ENCODE measurements around the gene PTPRZ1.

PTPRZ1 gene

DNA sequence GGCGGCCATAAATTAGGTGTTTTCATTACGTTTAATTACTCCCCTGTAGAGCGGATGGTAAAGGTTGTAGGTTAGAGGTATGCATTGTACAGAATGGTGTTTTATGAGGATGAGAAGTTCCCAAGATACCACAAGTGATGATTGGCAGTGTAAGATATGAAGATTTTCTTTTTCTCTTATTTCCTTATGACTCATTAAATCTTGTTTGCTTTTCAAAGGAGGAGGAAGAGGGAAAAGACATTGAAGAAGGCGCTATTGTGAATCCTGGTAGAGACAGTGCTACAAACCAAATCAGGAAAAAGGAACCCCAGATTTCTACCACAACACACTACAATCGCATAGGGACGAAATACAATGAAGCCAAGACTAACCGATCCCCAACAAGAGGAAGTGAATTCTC, 137.2 kb downstream of the PTPRZ1 start:
- Histone ChIP-seq H3K4me3 (no peak overlapping the region), H3K27me3 (ENCODE audit: low read depth) (peaks cover 31% of the 10 kb centered on the region), H3K9me3 (no peaks in the 10 kb centered on the region), H3K36me3 (replicated peaks) (no peaks in the 10 kb centered on the region), H3K4me1 (no peaks in the 10 kb centered on the region)
- in situ Hi-C loops (cut with MboI; ENCODE audit: low sequenced_read_pairs) = no loop called here
- no peak for DNase-seq (ENCODE audit: low spot score in 2 of 2)

DNA sequence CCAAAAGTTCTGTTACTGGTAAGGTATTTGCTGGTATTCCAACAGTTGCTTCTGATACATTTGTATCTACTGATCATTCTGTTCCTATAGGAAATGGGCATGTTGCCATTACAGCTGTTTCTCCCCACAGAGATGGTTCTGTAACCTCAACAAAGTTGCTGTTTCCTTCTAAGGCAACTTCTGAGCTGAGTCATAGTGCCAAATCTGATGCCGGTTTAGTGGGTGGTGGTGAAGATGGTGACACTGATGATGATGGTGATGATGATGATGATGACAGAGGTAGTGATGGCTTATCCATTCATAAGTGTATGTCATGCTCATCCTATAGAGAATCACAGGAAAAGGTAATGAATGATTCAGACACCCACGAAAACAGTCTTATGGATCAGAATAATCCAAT, 140.1 kb downstream of the PTPRZ1 start:
- H3K4me1 ChIP-seq = no peaks in the 10 kb centered on the region
- H3K9me3 ChIP-seq = no peaks in the 10 kb centered on the region
- DNase-seq (ENCODE audit: low spot score in 2 of 2) = no peak
- peaks cover 25% of the 10 kb centered on the region for H3K27me3 ChIP-seq (ENCODE audit: low read depth)
- H3K36me3 ChIP-seq (replicated peaks) = no peaks in the 10 kb centered on the region
- in situ Hi-C loops (cut with MboI; ENCODE audit: low sequenced_read_pairs) = no loop called here
- H3K4me3 ChIP-seq = no peak overlapping the region

DNA sequence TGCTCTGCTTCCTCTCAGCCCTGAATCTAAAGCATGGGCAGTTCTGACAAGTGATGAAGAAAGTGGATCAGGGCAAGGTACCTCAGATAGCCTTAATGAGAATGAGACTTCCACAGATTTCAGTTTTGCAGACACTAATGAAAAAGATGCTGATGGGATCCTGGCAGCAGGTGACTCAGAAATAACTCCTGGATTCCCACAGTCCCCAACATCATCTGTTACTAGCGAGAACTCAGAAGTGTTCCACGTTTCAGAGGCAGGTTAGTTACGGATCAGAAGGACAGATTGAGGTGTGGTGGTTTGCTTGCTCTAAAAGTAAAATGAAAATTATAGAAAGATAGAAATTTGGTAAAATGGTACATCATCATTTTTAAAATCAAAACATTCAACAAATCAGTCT, 140.7 kb downstream of the PTPRZ1 start:
- no peak for DNase-seq (ENCODE audit: low spot score in 2 of 2)
- Histone ChIP-seq H3K36me3 (replicated peaks) (no peaks in the 10 kb centered on the region), H3K4me1 (no peaks in the 10 kb centered on the region), H3K4me3 (no peak overlapping the region), H3K27me3 (ENCODE audit: low read depth) (peaks cover 26% of the 10 kb centered on the region), H3K9me3 (no peaks in the 10 kb centered on the region)
- in situ Hi-C loops (cut with MboI; ENCODE audit: low sequenced_read_pairs) = no loop called here

GRCh38 chr7:122014697-122015096, 141.7 kb downstream of the PTPRZ1 start:
- Histone ChIP-seq H3K4me1 (no peaks in the 10 kb centered on the region), H3K27me3 (ENCODE audit: low read depth) (peaks cover 27% of the 10 kb centered on the region), H3K9me3 (no peaks in the 10 kb centered on the region), H3K36me3 (replicated peaks) (no peaks in the 10 kb centered on the region), H3K4me3 (no peak overlapping the region)
- peak in 1 of 2 experiments; percentile 7 for DNase-seq (ENCODE audit: low spot score in 2 of 2)
- in situ Hi-C loops (cut with MboI; ENCODE audit: low sequenced_read_pairs) = no loop called here

GRCh38 chr7:122018032-122018431, 145.1 kb downstream of the PTPRZ1 start:
- no peak for DNase-seq (ENCODE audit: low spot score in 2 of 2)
- Histone ChIP-seq H3K36me3 (replicated peaks) (no peaks in the 10 kb centered on the region), H3K4me3 (no peak overlapping the region), H3K9me3 (no peaks in the 10 kb centered on the region), H3K4me1 (no peaks in the 10 kb centered on the region), H3K27me3 (ENCODE audit: low read depth) (peaks cover 14% of the 10 kb centered on the region)
- in situ Hi-C loops (cut with MboI; ENCODE audit: low sequenced_read_pairs) = no loop called here

DNA sequence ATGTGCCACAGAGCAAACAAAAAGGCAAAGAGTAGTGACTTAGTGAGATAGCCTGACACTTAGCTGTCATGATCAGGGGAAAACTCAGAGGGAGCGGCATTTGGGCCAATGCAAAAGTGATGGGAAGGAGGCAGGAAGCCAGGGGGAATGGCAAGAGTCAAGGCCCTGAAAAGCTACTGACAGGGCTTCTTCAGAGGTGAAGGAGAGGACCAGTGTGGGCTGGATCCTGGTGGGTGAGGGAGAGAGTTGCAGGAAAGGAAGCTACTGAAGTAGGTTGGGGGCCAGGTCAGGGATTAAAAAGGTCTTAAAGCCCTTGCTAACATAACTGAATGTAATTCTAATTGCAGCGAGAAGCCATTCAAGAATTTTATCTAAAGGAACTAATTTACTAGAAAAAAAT, 154.1 kb downstream of the PTPRZ1 start:
- Histone ChIP-seq H3K4me1 (no peaks in the 10 kb centered on the region), H3K4me3 (no peak overlapping the region), H3K27me3 (ENCODE audit: low read depth) (peaks cover 6% of the 10 kb centered on the region; the same call in 1 of the 2 replicates), H3K9me3 (no peaks in the 10 kb centered on the region), H3K36me3 (replicated peaks) (no peaks in the 10 kb centered on the region)
- in situ Hi-C loops (cut with MboI; ENCODE audit: low sequenced_read_pairs) = no loop called here
- no peak for DNase-seq (ENCODE audit: low spot score in 2 of 2)

DNA sequence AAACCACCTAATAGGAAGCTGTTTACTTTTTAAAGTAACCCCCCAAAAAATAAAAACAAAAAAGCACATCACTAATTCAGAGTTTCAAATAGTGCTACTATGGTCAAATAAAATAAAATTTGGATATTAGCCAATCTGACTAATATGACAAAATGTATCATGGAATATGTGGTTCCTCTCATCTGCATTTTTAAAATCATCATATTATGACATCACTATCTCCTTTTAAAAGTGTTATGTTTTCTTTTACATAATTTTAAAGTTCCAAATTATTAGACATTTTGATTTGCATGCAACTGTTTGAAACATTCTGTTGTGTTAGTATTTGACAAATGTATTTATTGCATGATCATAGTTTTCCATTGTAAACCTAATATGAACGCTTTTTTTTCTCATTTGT, 160.7 kb downstream of the PTPRZ1 start:
- Histone ChIP-seq H3K27me3 (ENCODE audit: low read depth) (peaks cover 5% of the 10 kb centered on the region), H3K36me3 (replicated peaks) (no peaks in the 10 kb centered on the region), H3K4me1 (no peaks in the 10 kb centered on the region), H3K4me3 (no peak overlapping the region), H3K9me3 (no peaks in the 10 kb centered on the region)
- DNase-seq (ENCODE audit: low spot score in 2 of 2) = no peak
- in situ Hi-C loops (cut with MboI; ENCODE audit: low sequenced_read_pairs) = no loop called here

GRCh38 chr7:122035876-122036275, 162.9 kb downstream of the PTPRZ1 start:
- Histone ChIP-seq H3K27me3 (ENCODE audit: low read depth) (peaks cover 5% of the 10 kb centered on the region), H3K36me3 (replicated peaks) (no peaks in the 10 kb centered on the region), H3K4me3 (no peak overlapping the region), H3K4me1 (no peaks in the 10 kb centered on the region), H3K9me3 (no peaks in the 10 kb centered on the region)
- DNase-seq (ENCODE audit: low spot score in 2 of 2) = no peak
- in situ Hi-C loops (cut with MboI; ENCODE audit: low sequenced_read_pairs) = no loop called here

- Histone ChIP-seq H3K36me3 (replicated peaks) (no peaks in the 10 kb centered on the region), H3K27me3 (ENCODE audit: low read depth) (peaks cover 3% of the 10 kb centered on the region; the same call in 1 of the 2 replicates), H3K9me3 (no peaks in the 10 kb centered on the region), H3K4me1 (no peaks in the 10 kb centered on the region), H3K4me3 (no peak overlapping the region)
- in situ Hi-C loops (cut with MboI; ENCODE audit: low sequenced_read_pairs) = no loop called here
- DNase-seq (ENCODE audit: low spot score in 2 of 2) = no peak
These were observed 165.2 kb downstream of the PTPRZ1 start for GRCh38 chr7:122038134-122038533.

- H3K27me3 ChIP-seq (ENCODE audit: low read depth) = peaks cover 3% of the 10 kb centered on the region; the same call in 1 of the 2 replicates
- in situ Hi-C loops (cut with MboI; ENCODE audit: low sequenced_read_pairs) = no loop called here
- DNase-seq (ENCODE audit: low spot score in 2 of 2) = no peak
- H3K9me3 ChIP-seq = no peaks in the 10 kb centered on the region
- no peak overlapping the region for H3K4me3 ChIP-seq
- H3K4me1 ChIP-seq = no peaks in the 10 kb centered on the region
- H3K36me3 ChIP-seq (replicated peaks) = no peaks in the 10 kb centered on the region
These were observed 165.9 kb downstream of the PTPRZ1 start for GRCh38 chr7:122038904-122039303.

DNA sequence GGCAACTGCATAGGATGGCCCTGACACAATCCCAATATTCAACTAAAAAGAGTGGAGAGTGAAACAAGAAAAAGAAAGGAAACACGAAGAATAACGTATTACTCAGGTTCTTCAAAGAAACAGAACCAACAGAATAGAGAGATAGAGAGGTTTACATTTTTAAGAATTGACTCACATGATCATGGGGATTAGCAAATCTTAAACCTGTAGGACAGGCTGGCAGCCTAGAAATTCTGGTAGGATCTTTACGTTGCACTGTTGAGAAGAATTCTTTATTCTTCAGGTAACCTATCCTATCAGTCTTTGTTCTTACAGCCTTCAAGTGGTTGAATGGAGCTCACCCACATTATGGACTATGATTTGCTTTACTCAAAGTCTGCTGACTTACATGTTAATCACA, 167.2 kb downstream of the PTPRZ1 start:
- Histone ChIP-seq H3K4me1 (no peaks in the 10 kb centered on the region), H3K36me3 (replicated peaks) (no peaks in the 10 kb centered on the region), H3K27me3 (ENCODE audit: low read depth) (peaks cover 3% of the 10 kb centered on the region; the same call in 1 of the 2 replicates), H3K4me3 (no peak overlapping the region), H3K9me3 (no peaks in the 10 kb centered on the region)
- in situ Hi-C loops (cut with MboI; ENCODE audit: low sequenced_read_pairs) = no loop called here
- DNase-seq (ENCODE audit: low spot score in 2 of 2) = no peak

DNA sequence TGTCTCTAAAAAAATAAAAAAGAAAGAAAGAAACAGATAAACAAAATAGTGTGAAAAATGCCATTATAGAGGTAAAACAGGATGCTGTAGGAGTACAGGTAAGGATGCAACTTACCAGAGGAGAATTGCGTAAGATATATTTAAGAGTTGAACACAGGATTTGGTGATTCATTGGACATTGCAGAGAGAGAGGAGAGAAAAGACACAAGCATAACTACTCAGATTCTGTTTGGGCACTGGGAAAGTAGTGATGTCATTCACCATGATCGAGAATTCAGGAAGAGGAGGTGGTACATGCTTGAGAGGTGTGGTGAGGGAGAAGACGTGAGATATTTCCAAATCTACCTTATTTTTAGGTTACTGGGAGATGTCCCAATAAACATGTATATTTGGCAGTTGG, 173.4 kb downstream of the PTPRZ1 start:
- in situ Hi-C loops (cut with MboI; ENCODE audit: low sequenced_read_pairs) = no loop called here
- H3K36me3 ChIP-seq (replicated peaks) = no peaks in the 10 kb centered on the region
- no peak for DNase-seq (ENCODE audit: low spot score in 2 of 2)

GRCh38 chr7:122054393-122054792, 181.4 kb downstream of the PTPRZ1 start:
- H3K27me3 ChIP-seq (ENCODE audit: low read depth) = no peaks in the 10 kb centered on the region
- no peaks in the 10 kb centered on the region for H3K9me3 ChIP-seq
- no peak overlapping the region for H3K4me3 ChIP-seq
- no peak for DNase-seq (ENCODE audit: low spot score in 2 of 2)
- in situ Hi-C loops (cut with MboI; ENCODE audit: low sequenced_read_pairs) = no loop called here
- peaks cover 5% of the 10 kb centered on the region; the same call in 1 of the 2 replicates for H3K4me1 ChIP-seq
- H3K36me3 ChIP-seq (replicated peaks) = no peaks in the 10 kb centered on the region

More for the DNA sequence above, 173.4 kb downstream of the PTPRZ1 start:
- no peaks in the 10 kb centered on the region for H3K27me3 ChIP-seq (ENCODE audit: low read depth)
- H3K4me1 ChIP-seq = no peaks in the 10 kb centered on the region
- H3K9me3 ChIP-seq = no peaks in the 10 kb centered on the region
- no peak overlapping the region for H3K4me3 ChIP-seq

GRCh38 chr7:122055073-122055472, 182.1 kb downstream of the PTPRZ1 start:
- DNase-seq (ENCODE audit: low spot score in 2 of 2) = no peak
- Histone ChIP-seq H3K4me3 (no peak overlapping the region), H3K27me3 (ENCODE audit: low read depth) (no peaks in the 10 kb centered on the region), H3K36me3 (replicated peaks) (no peaks in the 10 kb centered on the region), H3K4me1 (peaks cover 10% of the 10 kb centered on the region), H3K9me3 (no peaks in the 10 kb centered on the region)
- in situ Hi-C loops (cut with MboI; ENCODE audit: low sequenced_read_pairs) = no loop called here

GRCh38 chr7:122056977-122057376, 184.0 kb downstream of the PTPRZ1 start:
- Histone ChIP-seq H3K36me3 (replicated peaks) (no peaks in the 10 kb centered on the region), H3K4me1 (peaks cover 11% of the 10 kb centered on the region), H3K9me3 (no peaks in the 10 kb centered on the region), H3K4me3 (no peak overlapping the region), H3K27me3 (ENCODE audit: low read depth) (no peaks in the 10 kb centered on the region)
- in situ Hi-C loops (cut with MboI; ENCODE audit: low sequenced_read_pairs) = no loop called here
- DNase-seq (ENCODE audit: low spot score in 2 of 2) = no peak
